GM19463 (cell line): Measurements from ENCODE around the gene IFNAR2.
A peak's percentile ranks its signal among the peaks of the same experiment; 100 is the strongest.

Experiments used
- ATAC-seq: cut with Tn5 transposase; IDR thresholded peaks from one replicate; pipeline ENCODE4 v1.9.1; 2021; ENCODE audit warnings: mild to moderate bottlenecking, moderate library complexity; ENCODE audit not compliant: unreplicated experiment

The IFNAR2 gene

GRCh38 chr21:33229784-33230544 is at the start of gene IFNAR2:
Gene IFNAR2, plus strand, starts transcription at chr21:33229938. Its CDS starts 11,985 bp downstream, at chr21:33241923.
- peak; percentile 65 for ATAC-seq

GRCh38 chr21:33185852-33186251 is 43.9 kb upstream of the IFNAR2 start:
- no peak for ATAC-seq

- ATAC-seq = no peak
Measured at GRCh38 chr21:33187276-33187675, 42.5 kb upstream of the IFNAR2 start.

GRCh38 chr21:33189237-33189636 is 40.5 kb upstream of the IFNAR2 start:
- ATAC-seq = no peak

GRCh38 chr21:33189824-33190223 is 39.9 kb upstream of the IFNAR2 start:
- no peak for ATAC-seq

- no peak for ATAC-seq
Measured at GRCh38 chr21:33196941-33197374, 32.8 kb upstream of the IFNAR2 start.

- ATAC-seq = no peak
Measured at GRCh38 chr21:33197496-33197895, 32.2 kb upstream of the IFNAR2 start.

- ATAC-seq = no peak
Measured at GRCh38 chr21:33198346-33199099, 31.2 kb upstream of the IFNAR2 start.

GRCh38 chr21:33199100-33199464 is 30.7 kb upstream of the IFNAR2 start:
- no peak for ATAC-seq

- ATAC-seq = peak; percentile 64
Measured at GRCh38 chr21:33199516-33200217, 30.1 kb upstream of the IFNAR2 start.

GRCh38 chr21:33201956-33202355 is 27.8 kb upstream of the IFNAR2 start:
- no peak for ATAC-seq

GRCh38 chr21:33202464-33203363 is 27.0 kb upstream of the IFNAR2 start:
- no peak for ATAC-seq

GRCh38 chr21:33203371-33203724 is 26.4 kb upstream of the IFNAR2 start:
- no peak for ATAC-seq

GRCh38 chr21:33205476-33205875 is 24.3 kb upstream of the IFNAR2 start:
- ATAC-seq = no peak

GRCh38 chr21:33206771-33207281 is 22.9 kb upstream of the IFNAR2 start:
- ATAC-seq = no peak

- ATAC-seq = no peak
Measured at GRCh38 chr21:33207449-33208149, 22.1 kb upstream of the IFNAR2 start.

GRCh38 chr21:33208534-33208933 is 21.2 kb upstream of the IFNAR2 start:
- no peak for ATAC-seq

- ATAC-seq = no peak
Measured at GRCh38 chr21:33211305-33211704, 18.4 kb upstream of the IFNAR2 start.

GRCh38 chr21:33211732-33212131 is 18.0 kb upstream of the IFNAR2 start:
- ATAC-seq = no peak
